Subcutaneous adipose tissue (tissue), 4 donors: ENCODE measurements around the gene SLC1A5. TPM values are rescaled to one million over a fixed set of nuclear protein-coding genes. Genes with fewer than 3 reads are reported as not detected.

Source experiments
- CTCF ChIP-seq: fragments of 450-650 bp; IDR thresholded peaks from one replicate; pipeline ENCODE4 v1.5.1; 2016; ENCODE audit warnings: low read depth, mild to moderate bottlenecking, control low read depth, antibody characterized with exemption, moderate library complexity
- total RNA-seq, 4 donors: library from RNA; depleted of rRNA; stranded (reverse); fragments of >200 nt; gene quantifications; one replicate each; pipeline ENCODE4 v1.1.0, GENCODE V29; 2016

The SLC1A5 gene
- total RNA-seq, 4 donors from 2014 or later, result 63.3 to 185 (median 100) TPM

GRCh38 chr19:46785054-46785979 lies 3.1 kb downstream of the SLC1A5 start:
- no peak for TF ChIP-seq CTCF

GRCh38 chr19:46784262-46785053 lies 3.9 kb downstream of the SLC1A5 start:
- no peak for TF ChIP-seq CTCF

- no peak for TF ChIP-seq CTCF
Measured at GRCh38 chr19:46783670-46784069, 4.7 kb downstream of the SLC1A5 start.

- no peak for TF ChIP-seq CTCF
Measured at GRCh38 chr19:46782355-46783019, 5.9 kb downstream of the SLC1A5 start.

- TF ChIP-seq CTCF, result no peak
Measured at GRCh38 chr19:46776927-46777911, 11.2 kb downstream of the SLC1A5 start.

GRCh38 chr19:46775642-46776258 lies 12.6 kb downstream of the SLC1A5 start:
- TF ChIP-seq CTCF, result no peak
